HepG2 (cell line): ENCODE data around the gene GABRA4.

Experiments used
- BRCA1 ChIP-seq: sonication (generic); formaldehyde crosslinking; IDR thresholded peaks from 2 replicates; pipeline ENCODE4 v1.4.0; 2020; ENCODE audit warnings: missing genetic modification reagents
- CREB1 ChIP-seq, 2 experiments: fragments of 450-650 bp in 1 of 2; IDR thresholded peaks; 2 replicates each; pipeline ENCODE4 v1.6.1; 2016 to 2017; ENCODE audit warnings: control low read depth in 1 of 2, mild to moderate bottlenecking in 1 of 2, missing compliant biosample characterization in 1 of 2, missing genetic modification characterization in 1 of 2
- EP300 ChIP-seq, 3 experiments: sonication (generic) in 1 of 3; formaldehyde crosslinking in 1 of 3; IDR thresholded peaks; 2 replicates each; pipeline versions ENCODE4 v1.5.1 to v1.6.1; 2011 to 2020; ENCODE audit warnings: low read depth in 2 of 3, low read length in 2 of 3, borderline replicate concordance in 1 of 3, improper control_type of control experiment in 1 of 3, mild to moderate bottlenecking in 1 of 3, missing genetic modification reagents in 1 of 3, moderate library complexity in 1 of 3
- EZH2 ChIP-seq: conservative IDR thresholded peaks from 2 replicates; pipeline ENCODE4 v1.6.1; 2012; ENCODE audit warnings: mild to moderate bottlenecking, low read depth, low read length, moderate library complexity
- FOXJ3 ChIP-seq: sonication (generic); formaldehyde crosslinking; IDR thresholded peaks from 2 replicates; pipeline ENCODE4 v1.4.0; 2020; ENCODE audit warnings: missing genetic modification reagents, mild to moderate bottlenecking, borderline replicate concordance
- HNRNPH1 ChIP-seq: fragments of 200-400 bp; formaldehyde crosslinking; optimal IDR thresholded peaks from 2 replicates; pipeline ENCODE3; 2017; ENCODE audit warnings: mild to moderate bottlenecking, low read depth, low read length
- HNRNPLL ChIP-seq: fragments of 200-400 bp; formaldehyde crosslinking; IDR thresholded peaks from 2 replicates; pipeline ENCODE4 v1.6.1; 2017; ENCODE audit warnings: mild to moderate bottlenecking, low read depth, low read length; ENCODE audit not compliant: poor library complexity, severe bottlenecking
- NFYB ChIP-seq: sonication (generic); formaldehyde crosslinking; IDR thresholded peaks from 2 replicates; pipeline ENCODE4 v1.4.0; 2020; ENCODE audit warnings: missing genetic modification reagents
- POLR2A ChIP-seq, 2 experiments: IDR thresholded peaks; 2 replicates each; pipeline ENCODE4 v1.6.1; 2011; ENCODE audit warnings: low read depth in 2 of 2, low read length in 2 of 2, mild to moderate bottlenecking in 1 of 2, moderate library complexity in 1 of 2; ENCODE audit not compliant: insufficient read depth in 1 of 2
- TAF1 ChIP-seq: sonication (generic); formaldehyde crosslinking; IDR thresholded peaks from 2 replicates; pipeline ENCODE4 v1.4.0; 2020; ENCODE audit warnings: missing genetic modification reagents
- ZBTB21 ChIP-seq: sonication (generic); formaldehyde crosslinking; IDR thresholded peaks from 2 replicates; pipeline ENCODE4 v1.4.0; 2020; ENCODE audit warnings: missing genetic modification reagents
- ZNF841 ChIP-seq: sonication (generic); formaldehyde crosslinking; IDR thresholded peaks from 2 replicates; pipeline ENCODE4 v1.8.1; 2023; ENCODE audit warnings: missing genetic modification reagents, borderline replicate concordance
- TF ChIP-seq, protein P1 (sequence below): sonication (generic); formaldehyde crosslinking; IDR thresholded peaks from 2 replicates; pipeline ENCODE4 v1.5.0; 2020; ENCODE audit warnings: mild to moderate bottlenecking, missing genetic modification reagents, moderate library complexity

- TF ChIP-seq POLR2A (IDR thresholded peaks at IDR 0.05; ENCODE audit: insufficient read depth in 1 of 2, low read depth in 2 of 2, low read length in 2 of 2) (no peak), NFYB (no peak), FOXJ3 (CRISPR knock-in tag) (no peak), BRCA1 (CRISPR knock-in tag) (no peak), EP300 (IDR thresholded peaks at IDR 0.05; ENCODE audit: low read depth in 2 of 2, low read length in 2 of 2) (no peak), EP300 (CRISPR knock-in tag; IDR thresholded peaks at IDR 0.05; ENCODE audit: borderline replicate concordance) (no peak), EZH2 (no peak), ZNF841 (CRISPR knock-in tag) (no peak), HNRNPLL (no peak), HNRNPH1 (no peak), ZBTB21 (CRISPR knock-in tag) (no peak), TAF1 (CRISPR knock-in tag) (no peak), CREB1 (IDR thresholded peaks at IDR 0.05) (no peak), CREB1 (CRISPR knock-in tag; IDR thresholded peaks at IDR 0.05) (no peak)
- TF ChIP-seq, protein P1, sequence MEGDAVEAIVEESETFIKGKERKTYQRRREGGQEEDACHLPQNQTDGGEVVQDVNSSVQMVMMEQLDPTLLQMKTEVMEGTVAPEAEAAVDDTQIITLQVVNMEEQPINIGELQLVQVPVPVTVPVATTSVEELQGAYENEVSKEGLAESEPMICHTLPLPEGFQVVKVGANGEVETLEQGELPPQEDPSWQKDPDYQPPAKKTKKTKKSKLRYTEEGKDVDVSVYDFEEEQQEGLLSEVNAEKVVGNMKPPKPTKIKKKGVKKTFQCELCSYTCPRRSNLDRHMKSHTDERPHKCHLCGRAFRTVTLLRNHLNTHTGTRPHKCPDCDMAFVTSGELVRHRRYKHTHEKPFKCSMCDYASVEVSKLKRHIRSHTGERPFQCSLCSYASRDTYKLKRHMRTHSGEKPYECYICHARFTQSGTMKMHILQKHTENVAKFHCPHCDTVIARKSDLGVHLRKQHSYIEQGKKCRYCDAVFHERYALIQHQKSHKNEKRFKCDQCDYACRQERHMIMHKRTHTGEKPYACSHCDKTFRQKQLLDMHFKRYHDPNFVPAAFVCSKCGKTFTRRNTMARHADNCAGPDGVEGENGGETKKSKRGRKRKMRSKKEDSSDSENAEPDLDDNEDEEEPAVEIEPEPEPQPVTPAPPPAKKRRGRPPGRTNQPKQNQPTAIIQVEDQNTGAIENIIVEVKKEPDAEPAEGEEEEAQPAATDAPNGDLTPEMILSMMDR, result no peak
Observed at GRCh38 chr4:46927201-46927600, 66.2 kb downstream of the GABRA4 start.
